LNCAP (cell line): ENCODE results near the gene ZNF823.

Experiments
- TF ChIP-seq, protein P1 (sequence below): fragments of 450-650 bp; IDR thresholded peaks from 2 replicates; pipeline ENCODE4 v1.5.1; 2017; ENCODE audit warnings: mild to moderate bottlenecking

ZNF823 gene

DNA sequence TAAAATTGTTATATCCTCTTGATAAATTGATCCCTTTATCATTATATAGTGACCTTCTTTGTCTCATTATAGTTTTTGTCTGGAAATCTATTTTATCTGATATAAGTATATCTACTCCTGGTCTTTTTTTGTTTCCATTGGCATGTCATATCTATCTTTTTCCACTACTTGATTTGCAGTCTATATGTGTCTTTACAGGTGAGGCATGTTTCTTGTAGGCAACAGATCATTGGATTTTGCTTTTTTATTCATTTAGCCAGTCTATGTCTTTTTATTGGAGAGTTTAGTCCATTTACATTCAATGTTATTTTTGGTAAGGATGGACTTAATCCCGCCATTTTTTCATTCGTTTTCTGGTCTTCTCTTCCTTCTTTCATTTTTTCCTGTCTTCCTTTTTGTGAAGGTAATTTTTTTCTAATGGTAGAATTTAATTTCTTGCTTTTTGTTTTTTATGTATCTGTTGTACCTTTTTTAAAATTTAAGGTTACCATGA, 13.5 kb upstream of the ZNF823 start:
- TF ChIP-seq, protein P1, sequence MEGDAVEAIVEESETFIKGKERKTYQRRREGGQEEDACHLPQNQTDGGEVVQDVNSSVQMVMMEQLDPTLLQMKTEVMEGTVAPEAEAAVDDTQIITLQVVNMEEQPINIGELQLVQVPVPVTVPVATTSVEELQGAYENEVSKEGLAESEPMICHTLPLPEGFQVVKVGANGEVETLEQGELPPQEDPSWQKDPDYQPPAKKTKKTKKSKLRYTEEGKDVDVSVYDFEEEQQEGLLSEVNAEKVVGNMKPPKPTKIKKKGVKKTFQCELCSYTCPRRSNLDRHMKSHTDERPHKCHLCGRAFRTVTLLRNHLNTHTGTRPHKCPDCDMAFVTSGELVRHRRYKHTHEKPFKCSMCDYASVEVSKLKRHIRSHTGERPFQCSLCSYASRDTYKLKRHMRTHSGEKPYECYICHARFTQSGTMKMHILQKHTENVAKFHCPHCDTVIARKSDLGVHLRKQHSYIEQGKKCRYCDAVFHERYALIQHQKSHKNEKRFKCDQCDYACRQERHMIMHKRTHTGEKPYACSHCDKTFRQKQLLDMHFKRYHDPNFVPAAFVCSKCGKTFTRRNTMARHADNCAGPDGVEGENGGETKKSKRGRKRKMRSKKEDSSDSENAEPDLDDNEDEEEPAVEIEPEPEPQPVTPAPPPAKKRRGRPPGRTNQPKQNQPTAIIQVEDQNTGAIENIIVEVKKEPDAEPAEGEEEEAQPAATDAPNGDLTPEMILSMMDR: no peak

DNA sequence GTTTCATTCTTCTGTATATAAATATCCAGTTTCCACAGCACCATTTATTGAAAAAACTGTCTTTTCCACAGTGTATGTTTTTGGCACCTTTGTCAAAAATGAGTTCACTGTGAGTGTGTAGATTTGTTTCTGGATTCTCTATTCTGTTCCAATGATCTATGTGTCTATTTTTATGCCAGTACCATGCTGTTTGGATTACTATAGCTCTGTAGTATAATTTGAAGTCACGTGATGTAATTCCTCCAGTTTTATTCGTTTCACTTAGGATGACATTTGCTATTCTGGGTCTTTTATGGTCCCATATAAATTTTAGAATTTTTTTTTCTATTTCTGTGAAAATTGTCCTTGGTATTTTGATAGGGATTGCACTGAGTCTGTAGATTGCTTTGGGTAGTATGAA, 11.0 kb upstream of the ZNF823 start:
- TF ChIP-seq, protein P1: no peak

DNA sequence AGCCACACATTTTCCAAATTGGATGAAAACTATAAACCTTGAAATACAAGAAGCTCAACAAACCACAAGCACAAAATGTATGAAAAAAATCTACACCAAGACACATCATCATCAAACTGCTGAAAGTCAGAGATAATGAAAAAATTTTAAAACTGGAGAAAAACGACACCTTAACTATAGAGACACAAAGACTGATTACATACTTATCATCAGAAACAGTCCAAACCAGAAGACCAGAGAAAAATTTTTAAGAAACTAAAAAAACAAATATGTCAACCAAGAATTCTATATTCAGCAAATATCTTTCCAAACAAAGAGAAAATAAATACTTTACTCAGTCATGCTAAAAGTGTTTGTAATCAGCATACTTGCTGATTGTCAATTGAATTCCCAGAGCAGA, 8.5 kb upstream of the ZNF823 start:
- TF ChIP-seq, protein P1: no peak

DNA sequence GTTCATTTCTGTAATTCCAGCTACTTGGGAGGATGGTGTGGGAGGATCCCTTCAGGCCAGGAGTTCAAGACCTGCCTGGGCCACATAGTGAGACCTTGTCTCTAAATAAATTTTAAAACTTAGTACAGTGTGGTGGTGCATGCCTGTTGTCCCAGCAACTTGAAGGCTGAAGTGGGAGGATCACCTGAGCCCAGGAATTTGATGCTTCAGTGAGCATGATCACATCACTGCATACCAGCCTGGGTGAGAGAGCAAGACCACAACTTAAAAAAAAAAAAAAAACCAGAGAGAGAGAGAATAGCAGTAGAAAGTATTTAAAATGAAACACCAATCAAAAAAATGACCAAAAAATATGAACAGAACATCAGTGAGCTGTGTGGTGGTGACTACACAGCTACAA, 7.1 kb upstream of the ZNF823 start:
- TF ChIP-seq, protein P1: no peak

DNA sequence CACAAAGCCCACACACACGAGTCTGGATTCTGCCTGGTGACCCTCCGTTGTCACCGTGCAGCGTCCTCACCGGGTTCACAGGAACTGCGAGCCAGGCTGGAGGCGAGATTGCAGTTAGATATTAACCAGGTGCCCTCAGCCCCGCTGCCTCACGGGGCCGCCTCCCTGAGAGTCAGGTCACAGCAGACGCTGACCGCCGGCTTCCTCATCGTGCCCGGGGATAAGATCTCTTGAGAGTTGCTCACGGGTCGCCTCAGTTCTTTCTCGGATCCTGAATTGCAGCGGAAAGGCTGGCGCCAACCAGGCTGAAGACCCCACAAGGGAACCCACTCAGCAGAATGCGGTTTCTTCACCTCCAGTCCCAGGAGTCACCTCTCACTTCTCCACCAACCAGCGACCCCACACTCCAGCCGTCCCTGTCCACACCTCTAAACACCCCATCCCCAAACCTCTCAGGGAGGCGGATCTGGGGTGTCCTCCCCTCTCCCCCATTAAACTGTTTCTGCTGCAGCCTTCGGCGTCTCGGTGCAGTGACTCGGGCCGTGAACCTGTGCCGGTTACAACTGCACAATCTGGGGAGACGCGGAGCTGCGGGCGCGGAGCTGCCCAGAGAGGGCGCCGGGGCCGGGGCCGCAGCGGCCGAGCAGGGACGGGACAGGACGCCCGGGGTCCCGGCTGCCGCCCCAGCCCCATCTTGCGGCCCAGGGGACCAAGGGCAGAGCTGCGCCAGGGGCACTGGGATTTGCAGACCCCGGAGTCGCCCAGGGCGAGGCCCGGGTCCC, 591 bp downstream of the ZNF823 start:
- TF ChIP-seq, protein P1: peak; percentile 27; the same call in 1 of the 2 replicates

DNA sequence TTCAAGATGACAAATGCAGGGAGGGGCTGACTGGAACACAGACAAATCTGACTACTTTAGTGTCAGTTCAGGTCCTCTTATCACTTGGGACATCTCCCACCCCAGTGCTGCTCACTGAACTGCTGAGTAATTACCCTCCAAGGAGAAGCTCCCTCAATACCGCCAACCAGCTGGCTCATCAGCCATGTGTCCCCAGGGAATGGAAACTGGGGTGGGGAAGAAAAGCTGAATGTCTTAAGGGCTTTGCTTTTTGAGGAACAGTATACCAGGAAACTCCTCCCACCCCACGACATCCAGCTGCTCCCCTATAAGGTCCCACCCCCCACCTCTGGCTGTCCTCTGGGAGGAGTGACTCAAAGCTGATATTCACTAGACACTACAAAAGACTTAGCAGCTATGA, 2.0 kb downstream of the ZNF823 start:
- TF ChIP-seq, protein P1: no peak

DNA sequence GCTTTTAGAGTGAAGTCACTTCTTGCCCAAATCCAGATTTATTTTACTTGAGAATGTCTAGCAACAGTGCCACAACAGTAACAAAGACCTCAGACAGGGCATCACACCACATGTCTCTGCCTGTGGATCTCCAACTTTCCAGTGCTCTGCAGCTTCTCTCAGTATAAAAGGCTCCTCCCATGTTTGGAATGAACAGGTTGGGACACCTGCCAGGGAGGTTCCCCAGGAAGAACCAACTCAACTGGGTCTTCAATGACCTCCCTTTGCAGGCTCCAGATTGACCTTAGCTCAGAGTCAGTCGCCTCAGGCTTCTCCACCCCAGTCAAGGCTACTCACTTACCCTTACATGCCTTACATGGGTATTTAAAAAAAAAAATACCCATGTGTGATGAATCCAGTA, 3.4 kb downstream of the ZNF823 start:
- TF ChIP-seq, protein P1: no peak

DNA sequence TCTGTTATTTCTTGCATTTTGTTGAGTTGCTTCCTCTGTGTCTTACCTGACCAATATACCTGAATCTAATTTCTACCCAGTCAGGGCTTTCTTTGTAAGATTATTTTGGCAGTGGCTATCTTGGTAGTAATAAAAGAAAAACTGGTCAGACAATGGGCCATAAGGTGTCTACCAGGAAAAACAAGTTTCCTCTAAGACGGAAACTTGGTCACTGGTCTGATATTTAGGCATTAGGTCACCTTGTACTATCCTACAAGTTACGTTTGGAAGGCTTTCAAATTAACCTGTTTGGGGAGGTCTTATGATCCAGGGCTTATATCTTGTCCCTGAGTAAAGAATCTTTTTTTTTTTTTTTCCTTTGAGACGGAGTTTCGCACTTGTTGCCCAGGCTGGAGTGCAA, 9.2 kb downstream of the ZNF823 start:
- TF ChIP-seq, protein P1: no peak
